ENCODE measurements around the gene NKD1. TPM values are rescaled to one million over a fixed set of nuclear protein-coding genes. Genes with fewer than 3 reads are reported as not detected.

NKD1 gene
- total and polyA plus RNA-seq, 7 donors: under 0.01 to 18.0 (median 6.7) TPM

DNA sequence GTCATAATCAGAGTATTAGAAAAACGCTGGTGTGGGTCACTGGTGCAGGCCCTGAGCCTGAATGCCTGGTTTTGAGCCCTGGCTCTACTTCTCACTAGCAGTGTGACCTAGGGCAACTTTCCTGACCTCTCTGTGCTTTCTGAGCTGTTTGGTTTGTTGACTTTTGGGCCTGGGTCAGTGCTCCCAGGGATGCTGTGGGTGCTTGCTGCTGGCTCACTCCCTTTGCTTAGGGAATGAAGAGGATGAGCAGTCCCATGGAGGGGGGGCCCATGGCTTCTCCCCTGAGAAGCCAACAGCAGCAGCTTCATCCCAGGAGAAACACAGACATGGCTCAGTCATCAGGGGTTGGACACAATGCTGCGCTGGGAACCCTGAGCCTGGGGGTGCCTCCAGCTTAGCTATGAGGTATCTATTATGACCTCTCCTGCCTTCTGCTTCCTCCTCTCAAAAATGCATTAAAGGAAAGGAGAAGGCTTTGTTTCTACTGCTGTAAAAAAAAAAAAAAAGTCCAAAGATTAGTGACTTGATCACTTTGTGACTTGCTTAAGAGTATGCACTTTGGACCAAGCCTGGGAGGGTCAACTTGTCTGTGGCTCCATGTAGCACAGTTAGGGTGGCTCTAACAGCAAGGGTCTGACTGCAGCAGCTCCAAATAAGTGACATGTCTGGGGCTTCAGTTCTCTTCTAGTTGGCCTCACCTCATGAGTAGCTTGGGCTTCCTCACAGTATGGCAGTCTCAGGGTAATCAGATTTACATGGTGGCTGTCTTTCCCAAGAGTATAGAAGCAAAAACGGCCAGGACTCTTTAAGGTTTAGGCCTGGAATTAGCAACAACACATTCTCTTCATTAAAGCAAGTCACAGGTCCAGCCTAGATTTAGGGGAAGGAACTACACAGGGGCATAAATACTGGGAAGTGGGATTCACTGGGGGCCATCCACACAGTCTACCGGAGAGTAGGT lies 13.0 kb downstream of the NKD1 start:
- WGBS, 2 donors: 91 to 92% methylated on average over 4 of the region's 4 CpGs
- intact Hi-C loops (cut with DNase I): no loop called here
- no peak overlapping the region for H3K27ac ChIP-seq
- no peak overlapping the region for H3K4me3 ChIP-seq
- DNase-seq: no peak
- no peaks in the 10 kb centered on the region for H3K27me3 ChIP-seq
- peaks cover 0 to 10% (median 0%) of the 10 kb centered on the region in 4 donors for H3K4me1 ChIP-seq
- no peak for TF ChIP-seq POLR2A (IDR thresholded peaks at IDR 0.05)
- TF ChIP-seq, protein P1, sequence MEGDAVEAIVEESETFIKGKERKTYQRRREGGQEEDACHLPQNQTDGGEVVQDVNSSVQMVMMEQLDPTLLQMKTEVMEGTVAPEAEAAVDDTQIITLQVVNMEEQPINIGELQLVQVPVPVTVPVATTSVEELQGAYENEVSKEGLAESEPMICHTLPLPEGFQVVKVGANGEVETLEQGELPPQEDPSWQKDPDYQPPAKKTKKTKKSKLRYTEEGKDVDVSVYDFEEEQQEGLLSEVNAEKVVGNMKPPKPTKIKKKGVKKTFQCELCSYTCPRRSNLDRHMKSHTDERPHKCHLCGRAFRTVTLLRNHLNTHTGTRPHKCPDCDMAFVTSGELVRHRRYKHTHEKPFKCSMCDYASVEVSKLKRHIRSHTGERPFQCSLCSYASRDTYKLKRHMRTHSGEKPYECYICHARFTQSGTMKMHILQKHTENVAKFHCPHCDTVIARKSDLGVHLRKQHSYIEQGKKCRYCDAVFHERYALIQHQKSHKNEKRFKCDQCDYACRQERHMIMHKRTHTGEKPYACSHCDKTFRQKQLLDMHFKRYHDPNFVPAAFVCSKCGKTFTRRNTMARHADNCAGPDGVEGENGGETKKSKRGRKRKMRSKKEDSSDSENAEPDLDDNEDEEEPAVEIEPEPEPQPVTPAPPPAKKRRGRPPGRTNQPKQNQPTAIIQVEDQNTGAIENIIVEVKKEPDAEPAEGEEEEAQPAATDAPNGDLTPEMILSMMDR (IDR thresholded peaks at IDR 0.05): no peak
- no peak for TF ChIP-seq POLR2AphosphoS5 (IDR thresholded peaks at IDR 0.05)
- no peak for TF ChIP-seq EP300 (IDR thresholded peaks at IDR 0.05)
- no peaks in the 10 kb centered on the region for H3K9me3 ChIP-seq
- H3K36me3 ChIP-seq: peaks cover 0 to 36% (median 7%) of the 10 kb centered on the region in 4 donors

DNA sequence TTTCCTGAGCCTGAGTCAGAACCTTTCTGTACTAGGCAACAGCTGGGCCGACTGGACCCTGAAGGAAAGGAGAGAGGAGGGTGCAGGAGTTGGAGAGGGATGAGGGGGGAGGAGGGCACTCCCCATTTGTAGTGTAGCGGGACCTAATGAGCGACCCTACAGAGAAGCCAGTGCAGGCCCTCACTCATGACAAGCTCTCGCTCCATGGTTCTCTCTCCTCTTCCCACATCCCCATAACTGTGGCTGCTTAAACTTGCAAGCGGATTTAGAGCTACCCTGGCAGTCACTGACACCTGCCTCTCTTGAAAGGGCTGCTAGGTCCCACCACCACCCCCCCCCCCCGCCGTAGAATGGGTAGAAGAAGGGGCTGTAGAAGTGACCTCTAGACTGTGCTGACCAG lies 14.5 kb downstream of the NKD1 start:
- peaks cover 0 to 14% (median under 1%) of the 10 kb centered on the region in 4 donors for H3K4me1 ChIP-seq
- intact Hi-C loops (cut with DNase I): no loop called here
- WGBS, 2 donors: 91 to 96% methylated on average over 7 of the region's 7 CpGs
- H3K9me3 ChIP-seq: no peaks in the 10 kb centered on the region
- H3K27me3 ChIP-seq: no peaks in the 10 kb centered on the region
- TF ChIP-seq, protein P1 (IDR thresholded peaks at IDR 0.05): no peak
- no peak for TF ChIP-seq POLR2AphosphoS5 (IDR thresholded peaks at IDR 0.05)
- no peak for TF ChIP-seq EP300 (IDR thresholded peaks at IDR 0.05)
- no peak for TF ChIP-seq POLR2A (IDR thresholded peaks at IDR 0.05)
- H3K27ac ChIP-seq: no peak overlapping the region
- no peak for DNase-seq
- H3K4me3 ChIP-seq: no peak overlapping the region
- H3K36me3 ChIP-seq: peaks cover 0 to 31% (median 5%) of the 10 kb centered on the region in 4 donors

DNA sequence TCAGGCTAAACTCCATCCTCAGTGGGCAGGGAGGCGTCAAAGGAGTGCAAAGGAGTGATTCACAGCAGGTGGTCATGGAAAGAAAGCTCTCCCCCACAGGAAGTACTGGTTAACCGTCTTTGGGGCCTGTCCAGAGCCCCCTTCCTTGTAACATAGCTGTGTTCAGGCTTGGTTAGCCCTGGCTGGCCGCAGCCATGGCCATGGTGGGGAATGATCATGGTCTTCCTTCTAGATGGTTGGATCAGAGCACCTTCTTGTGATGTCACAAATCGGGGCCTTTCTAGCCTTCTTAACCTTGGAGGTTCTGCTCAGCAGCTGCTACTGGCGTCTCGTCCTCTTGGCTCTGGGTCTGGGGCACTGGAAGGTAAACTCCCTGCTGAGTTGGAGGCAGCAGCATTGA lies 15.8 kb downstream of the NKD1 start:
- Histone ChIP-seq H3K4me3 (no peak overlapping the region), H3K36me3 (peaks cover 0 to 31% (median 5%) of the 10 kb centered on the region in 4 donors), H3K27ac (no peak overlapping the region), H3K4me1 (peaks cover 0 to 27% (median 11%) of the 10 kb centered on the region in 4 donors), H3K9me3 (no peaks in the 10 kb centered on the region), H3K27me3 (no peaks in the 10 kb centered on the region)
- 81 to 82% methylated on average over 6 of the region's 6 CpGs for WGBS, 2 donors
- intact Hi-C loops (cut with DNase I): no loop called here
- DNase-seq: no peak
- TF ChIP-seq, protein P1 (IDR thresholded peaks at IDR 0.05): no peak

DNA sequence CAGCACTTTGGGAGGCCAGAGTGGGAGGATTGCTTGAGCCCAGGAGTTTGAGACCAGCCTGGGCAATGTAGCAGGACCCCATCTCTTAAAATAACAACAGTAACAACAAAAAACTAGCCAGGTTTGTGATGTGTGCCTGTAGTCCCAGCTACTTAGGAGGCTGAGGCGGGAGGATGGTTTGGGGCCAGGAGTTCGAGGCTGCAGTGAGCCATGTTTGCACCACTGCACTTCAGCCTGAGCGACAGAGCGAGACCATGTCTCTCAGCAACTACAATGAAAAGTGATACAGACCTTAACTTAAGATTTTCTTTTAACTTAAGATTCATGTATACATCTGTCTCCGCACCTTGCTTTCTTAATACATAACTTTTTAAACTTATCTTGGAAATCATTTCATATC lies 17.2 kb downstream of the NKD1 start:
- no peak for DNase-seq
- TF ChIP-seq POLR2A (IDR thresholded peaks at IDR 0.05) (no peak), EP300 (IDR thresholded peaks at IDR 0.05) (no peak), POLR2AphosphoS5 (IDR thresholded peaks at IDR 0.05) (no peak)
- TF ChIP-seq, protein P1 (IDR thresholded peaks at IDR 0.05): no peak
- H3K4me3 ChIP-seq: no peak overlapping the region
- 97 to 98% methylated on average over 5 of the region's 5 CpGs for WGBS, 2 donors
- no peak overlapping the region for H3K27ac ChIP-seq
- H3K36me3 ChIP-seq: peaks cover 0 to 27% (median 3%) of the 10 kb centered on the region in 4 donors
- no peaks in the 10 kb centered on the region for H3K27me3 ChIP-seq
- H3K9me3 ChIP-seq: no peaks in the 10 kb centered on the region
- peaks cover 0 to 27% (median 11%) of the 10 kb centered on the region in 4 donors for H3K4me1 ChIP-seq
- intact Hi-C loops (cut with DNase I): no loop called here

All from sigmoid colon (tissue), 7 donors.